CD4-positive, alpha-beta memory T cell (primary cell): ENCODE results near the gene TDRD7. TPM values are rescaled to one million over a fixed set of nuclear protein-coding genes. Genes with fewer than 3 reads are reported as not detected.
A peak's percentile ranks its signal among the peaks of the same experiment; 100 is the strongest.

Experiments used
- CTCF ChIA-PET: fragments of 350-600 bp; sonication (Branson Sonifier 250); formaldehyde crosslinking; loops from one replicate; lab custom pipeline; 2021; ENCODE audit warnings: inconsistent platforms; ENCODE audit not compliant: partially characterized antibody; lab: Charles Lee
- POLR2A ChIA-PET: fragments of 350-600 bp; sonication (Branson Sonifier 250); formaldehyde crosslinking; loops from one replicate; lab custom pipeline; 2021; ENCODE audit not compliant: partially characterized antibody; lab: Charles Lee
- DNase-seq, 5 donors: peaks; one replicate each; pipeline versions ENCODE4 v3.0.0 to v3.0.0-alpha.2; 2020 to 2022; ENCODE audit warnings: mixed read lengths in 1 of 5
- H3K27ac ChIP-seq: one replicate; pipeline ENCODE4 v1.7.0; 2013; ENCODE audit warnings: low read depth, low read length
- H3K27me3 ChIP-seq: 2 replicates; pipeline ENCODE4 v1.7.0; 2013; ENCODE audit warnings: mild to moderate bottlenecking, low read length, moderate library complexity; ENCODE audit not compliant: insufficient read depth
- H3K36me3 ChIP-seq: 2 replicates; pipeline ENCODE4 v1.7.0; 2013; ENCODE audit warnings: mild to moderate bottlenecking, low read length, moderate library complexity; ENCODE audit not compliant: insufficient read depth
- H3K4me1 ChIP-seq: 2 replicates; pipeline ENCODE4 v1.7.0; 2013; ENCODE audit warnings: mild to moderate bottlenecking, low read length, moderate library complexity; ENCODE audit not compliant: insufficient read depth
- H3K4me3 ChIP-seq, 2 donors: one replicate each; pipeline ENCODE4 v1.7.0; 2013; ENCODE audit warnings: low read length in 2 of 2, mild to moderate bottlenecking in 1 of 2
- H3K9me3 ChIP-seq, 2 donors: one replicate each; pipeline ENCODE4 v1.7.0; 2013; ENCODE audit warnings: low read length in 2 of 2, control low read depth in 1 of 2; ENCODE audit not compliant: control insufficient read depth in 1 of 2
- H3K27ac Mint-ChIP-seq, 7 donors: one replicate each; pipeline ENCODE4 v1.8.0; 2020 to 2021; ENCODE audit warnings: mixed read lengths in 7 of 7, mild to moderate bottlenecking in 6 of 7, inconsistent platforms in 3 of 7, moderate library complexity in 3 of 7
- H3K27me3 Mint-ChIP-seq, 2 donors: one replicate each; pipeline ENCODE4 v1.8.0; 2020 to 2021; ENCODE audit warnings: mixed read lengths in 2 of 2
- H3K36me3 Mint-ChIP-seq, 2 donors: one replicate each; pipeline ENCODE4 v1.8.0; 2020 to 2021; ENCODE audit warnings: mixed read lengths in 2 of 2, inconsistent platforms in 1 of 2, mild to moderate bottlenecking in 1 of 2
- H3K4me1 Mint-ChIP-seq, 4 donors: one replicate each; pipeline ENCODE4 v1.8.0; 2020 to 2021; ENCODE audit warnings: mixed read lengths in 4 of 4, mild to moderate bottlenecking in 1 of 4
- H3K4me3 Mint-ChIP-seq, 8 donors: one replicate each; pipeline ENCODE4 v1.8.0; 2020 to 2021; ENCODE audit warnings: mixed read lengths in 8 of 8, mild to moderate bottlenecking in 7 of 8, moderate library complexity in 6 of 8, inconsistent platforms in 3 of 8
- H3K9me3 Mint-ChIP-seq, 8 donors: one replicate each; pipeline ENCODE4 v1.8.0; 2020 to 2021; ENCODE audit warnings: mixed read lengths in 8 of 8, mild to moderate bottlenecking in 5 of 8, inconsistent platforms in 3 of 8, moderate library complexity in 1 of 8
- intact Hi-C: fragments of 100-400 bp; cut with micrococcal nuclease; formaldehyde crosslinking; loops from one replicate; pipeline ENCODE4 v1.15.1; 2023
- polyA plus RNA-seq, 2 donors: library from polyadenylated mRNA; unstranded; fragments of 300-500 nt; fragmentation: Illumina TruSeq; gene quantifications; one replicate each; pipeline ENCODE4 v1.2.3, GENCODE V29; 2021
- total RNA-seq, 2 experiments: library from RNA; stranded (reverse); gene quantifications; one replicate each; pipeline ENCODE4 v1.2.3, GENCODE V29; 2021

Gene TDRD7
- total and polyA plus RNA-seq, 4 experiments from 2014 or later, result 5.6 to 13.6 (median 11.4) TPM

- Histone ChIP-seq H3K27ac (no peak overlapping the region), H3K36me3 (peaks cover 12% of the 10 kb centered on the region), H3K4me3 (no peak overlapping the region), H3K9me3 (no peaks in the 10 kb centered on the region), H3K27me3 (no peaks in the 10 kb centered on the region), H3K4me1 (peaks cover 5% of the 10 kb centered on the region)
- ChIA-PET POLR2A (no interaction called here), CTCF (interaction anchor here (0.7 to 0.9 kb wide), 4 partner anchors 61 to 617 kb away, joined by 3 to 6 read pairs (median 4); partner anchors contain the start of gene TDRD7)
- intact Hi-C loops, result no loop called here
- H3K27me3 Mint-ChIP-seq, result no peaks in the 10 kb centered on the region
- no peaks in the 10 kb centered on the region for H3K4me1 Mint-ChIP-seq
- H3K27ac Mint-ChIP-seq, result peak overlapping the region in 1 of 7 donors; percentile 42
- DNase-seq, result no peak
- no peaks in the 10 kb centered on the region for H3K9me3 Mint-ChIP-seq
- H3K4me3 Mint-ChIP-seq, result no peak overlapping the region
- peaks cover 37 to 55% of the 10 kb centered on the region in 2 donors for H3K36me3 Mint-ChIP-seq
Measured at GRCh38 chr9:97473717-97474116, 61.8 kb downstream of the TDRD7 start.

GRCh38 chr9:97474372-97474925 lies 62.6 kb downstream of the TDRD7 start:
- CTCF ChIA-PET, result interaction anchor here (0.8 to 0.9 kb wide), 2 partner anchors 125 to 618 kb away, joined by 3 to 4 read pairs; no protein-coding TSS in a partner anchor
- POLR2A ChIA-PET, result no interaction called here
- no peak overlapping the region for H3K27ac ChIP-seq
- Mint-ChIP-seq H3K27ac (no peak overlapping the region), H3K36me3 (peaks cover 43 to 52% of the 10 kb centered on the region in 2 donors), H3K9me3 (no peaks in the 10 kb centered on the region), H3K4me3 (no peak overlapping the region), H3K27me3 (no peaks in the 10 kb centered on the region), H3K4me1 (no peaks in the 10 kb centered on the region)
- intact Hi-C loops, result no loop called here
- no peaks in the 10 kb centered on the region for H3K4me1 ChIP-seq
- H3K36me3 ChIP-seq, result peaks cover 12% of the 10 kb centered on the region
- DNase-seq, result no peak
- H3K9me3 ChIP-seq, result no peaks in the 10 kb centered on the region
- H3K27me3 ChIP-seq, result no peaks in the 10 kb centered on the region
- H3K4me3 ChIP-seq, result no peak overlapping the region

GRCh38 chr9:97475059-97475458 lies 63.2 kb downstream of the TDRD7 start:
- Mint-ChIP-seq H3K4me1 (no peaks in the 10 kb centered on the region), H3K27ac (no peak overlapping the region), H3K36me3 (peaks cover 48 to 58% of the 10 kb centered on the region in 2 donors), H3K9me3 (no peaks in the 10 kb centered on the region), H3K4me3 (no peak overlapping the region), H3K27me3 (no peaks in the 10 kb centered on the region)
- intact Hi-C loops, result no loop called here
- CTCF ChIA-PET, result no interaction called here
- Histone ChIP-seq H3K27me3 (no peaks in the 10 kb centered on the region), H3K27ac (no peak overlapping the region), H3K4me3 (no peak overlapping the region), H3K36me3 (peaks cover 16% of the 10 kb centered on the region), H3K4me1 (no peaks in the 10 kb centered on the region), H3K9me3 (no peaks in the 10 kb centered on the region)
- DNase-seq, result no peak
- POLR2A ChIA-PET, result no interaction called here

GRCh38 chr9:97478301-97478981 lies 66.5 kb downstream of the TDRD7 start:
- Mint-ChIP-seq H3K27ac (no peak overlapping the region), H3K9me3 (peaks cover 0 to 9% (median 0%) of the 10 kb centered on the region in 8 donors), H3K27me3 (no peaks in the 10 kb centered on the region), H3K36me3 (peaks cover 67 to 74% of the 10 kb centered on the region in 2 donors), H3K4me3 (no peak overlapping the region), H3K4me1 (no peaks in the 10 kb centered on the region)
- CTCF ChIA-PET, result no interaction called here
- Histone ChIP-seq H3K4me3 (no peak overlapping the region), H3K36me3 (peaks cover 33% of the 10 kb centered on the region), H3K9me3 (no peaks in the 10 kb centered on the region), H3K27ac (no peak overlapping the region), H3K4me1 (no peaks in the 10 kb centered on the region), H3K27me3 (no peaks in the 10 kb centered on the region)
- intact Hi-C loops, result no loop called here
- POLR2A ChIA-PET, result no interaction called here
- no peak for DNase-seq

GRCh38 chr9:97479496-97480159 lies 67.7 kb downstream of the TDRD7 start:
- no peak for DNase-seq
- POLR2A ChIA-PET, result no interaction called here
- CTCF ChIA-PET, result interaction anchor here (0.8 kb wide), 1 partner anchor 8 kb away, joined by 4 read pairs; no protein-coding TSS in a partner anchor
- no peaks in the 10 kb centered on the region for H3K27me3 ChIP-seq
- no peak overlapping the region for H3K4me3 ChIP-seq
- no peak overlapping the region for H3K4me3 Mint-ChIP-seq
- intact Hi-C loops, result no loop called here
- H3K36me3 ChIP-seq, result peaks cover 24% of the 10 kb centered on the region
- no peaks in the 10 kb centered on the region for H3K27me3 Mint-ChIP-seq
- H3K4me1 ChIP-seq, result no peaks in the 10 kb centered on the region
- H3K4me1 Mint-ChIP-seq, result no peaks in the 10 kb centered on the region
- no peaks in the 10 kb centered on the region for H3K9me3 ChIP-seq
- no peak overlapping the region for H3K27ac Mint-ChIP-seq
- peaks cover 0 to 9% (median 0%) of the 10 kb centered on the region in 8 donors for H3K9me3 Mint-ChIP-seq
- no peak overlapping the region for H3K27ac ChIP-seq
- peaks cover 65 to 74% of the 10 kb centered on the region in 2 donors for H3K36me3 Mint-ChIP-seq

- intact Hi-C loops, result no loop called here
Measured at GRCh38 chr9:97480174-97480573, 68.3 kb downstream of the TDRD7 start.

GRCh38 chr9:97480749-97481148 lies 68.9 kb downstream of the TDRD7 start:
- Mint-ChIP-seq H3K4me1 (no peaks in the 10 kb centered on the region), H3K27ac (no peak overlapping the region), H3K9me3 (peaks cover 0 to 9% (median 0%) of the 10 kb centered on the region in 8 donors), H3K36me3 (peaks cover 68 to 78% of the 10 kb centered on the region in 2 donors), H3K27me3 (no peaks in the 10 kb centered on the region), H3K4me3 (no peak overlapping the region)
- H3K4me1 ChIP-seq, result no peaks in the 10 kb centered on the region
- H3K4me3 ChIP-seq, result no peak overlapping the region
- no peak overlapping the region for H3K27ac ChIP-seq
- intact Hi-C loops, result no loop called here
- CTCF ChIA-PET, result interaction anchor here (1.0 to 2.1 kb wide), 2 partner anchors 11 to 12 kb away, joined by 3 to 5 read pairs; no protein-coding TSS in a partner anchor
- no peak for DNase-seq
- no peaks in the 10 kb centered on the region for H3K27me3 ChIP-seq
- POLR2A ChIA-PET, result no interaction called here
- H3K36me3 ChIP-seq, result peaks cover 21% of the 10 kb centered on the region
- H3K9me3 ChIP-seq, result no peaks in the 10 kb centered on the region

More at GRCh38 chr9:97480174-97480573, 68.3 kb downstream of the TDRD7 start:
- H3K4me1 ChIP-seq, result no peaks in the 10 kb centered on the region
- peaks cover 21% of the 10 kb centered on the region for H3K36me3 ChIP-seq
- Mint-ChIP-seq H3K36me3 (peaks cover 65 to 74% of the 10 kb centered on the region in 2 donors), H3K9me3 (peaks cover 0 to 9% (median 0%) of the 10 kb centered on the region in 8 donors), H3K4me3 (no peak overlapping the region), H3K27me3 (no peaks in the 10 kb centered on the region), H3K27ac (no peak overlapping the region), H3K4me1 (no peaks in the 10 kb centered on the region)
- H3K27ac ChIP-seq, result no peak overlapping the region
- ChIA-PET POLR2A (no interaction called here), CTCF (interaction anchor here (0.8 kb wide), 1 partner anchor 8 kb away, joined by 4 read pairs; no protein-coding TSS in a partner anchor)
- DNase-seq, result no peak
- no peaks in the 10 kb centered on the region for H3K9me3 ChIP-seq
- H3K27me3 ChIP-seq, result no peaks in the 10 kb centered on the region
- no peak overlapping the region for H3K4me3 ChIP-seq
